ENCODE measurements around the gene TIAM2.

DNA sequence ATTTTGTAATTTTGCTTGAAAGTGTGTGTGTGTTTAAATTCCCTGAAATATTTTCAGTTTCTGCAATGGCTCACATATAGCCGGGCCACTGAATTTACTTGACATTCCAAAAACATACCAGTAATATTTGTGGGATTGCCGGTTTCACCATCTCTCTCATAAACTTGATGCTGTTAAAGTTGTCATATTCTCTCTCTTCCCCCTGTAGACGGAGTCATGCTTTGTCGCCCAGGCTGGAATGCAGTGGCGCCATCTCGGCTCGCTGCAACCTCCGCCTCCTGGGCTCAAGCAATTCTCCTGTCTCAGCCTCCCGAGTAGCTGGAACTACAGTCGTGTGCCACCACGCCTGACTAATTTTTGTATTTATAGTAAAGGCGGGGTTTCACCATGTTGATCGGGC lies 122.1 kb downstream of the TIAM2 start:
- TF ChIP-seq EZH2 (IDR thresholded peaks at IDR 0.05; ENCODE audit: borderline replicate concordance, low read length), result no peak
- TF ChIP-seq, protein P1, sequence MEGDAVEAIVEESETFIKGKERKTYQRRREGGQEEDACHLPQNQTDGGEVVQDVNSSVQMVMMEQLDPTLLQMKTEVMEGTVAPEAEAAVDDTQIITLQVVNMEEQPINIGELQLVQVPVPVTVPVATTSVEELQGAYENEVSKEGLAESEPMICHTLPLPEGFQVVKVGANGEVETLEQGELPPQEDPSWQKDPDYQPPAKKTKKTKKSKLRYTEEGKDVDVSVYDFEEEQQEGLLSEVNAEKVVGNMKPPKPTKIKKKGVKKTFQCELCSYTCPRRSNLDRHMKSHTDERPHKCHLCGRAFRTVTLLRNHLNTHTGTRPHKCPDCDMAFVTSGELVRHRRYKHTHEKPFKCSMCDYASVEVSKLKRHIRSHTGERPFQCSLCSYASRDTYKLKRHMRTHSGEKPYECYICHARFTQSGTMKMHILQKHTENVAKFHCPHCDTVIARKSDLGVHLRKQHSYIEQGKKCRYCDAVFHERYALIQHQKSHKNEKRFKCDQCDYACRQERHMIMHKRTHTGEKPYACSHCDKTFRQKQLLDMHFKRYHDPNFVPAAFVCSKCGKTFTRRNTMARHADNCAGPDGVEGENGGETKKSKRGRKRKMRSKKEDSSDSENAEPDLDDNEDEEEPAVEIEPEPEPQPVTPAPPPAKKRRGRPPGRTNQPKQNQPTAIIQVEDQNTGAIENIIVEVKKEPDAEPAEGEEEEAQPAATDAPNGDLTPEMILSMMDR (IDR thresholded peaks at IDR 0.05; ENCODE audit: low read length), result no peak

All from OCI-LY1 (cell line).